GM12891 (cell line): Measurements from ENCODE around the gene PKP1.

Experiments used
- POLR2A ChIP-seq: IDR thresholded peaks from 2 replicates; pipeline ENCODE4 v1.6.1; 2011; ENCODE audit warnings: low read depth, low read length, control low read depth
- POLR2AphosphoS5 ChIP-seq: IDR thresholded peaks from 2 replicates; pipeline ENCODE4 v1.6.1; 2011; ENCODE audit warnings: low read depth, low read length, control low read depth
- SPI1 ChIP-seq: IDR thresholded peaks from 2 replicates; pipeline ENCODE4 v1.6.1; 2011; ENCODE audit warnings: low read depth, low read length, control low read depth
- TAF1 ChIP-seq: IDR thresholded peaks from 2 replicates; pipeline ENCODE4 v1.6.1; 2011; ENCODE audit warnings: low read depth, low read length, control low read depth

- TF ChIP-seq TAF1: no peak
- no peak for TF ChIP-seq POLR2A
- TF ChIP-seq POLR2AphosphoS5: no peak
- TF ChIP-seq SPI1: no peak
These were observed 5.5 kb downstream of the PKP1 start for GRCh38 chr1:201288765-201289164.
